CD14-positive monocyte (primary cell): ENCODE data around the gene HGFAC. TPM values are rescaled to one million over a fixed set of nuclear protein-coding genes. Genes with fewer than 3 reads are reported as not detected.

Experiments
- DNase-seq, 3 donors: peaks; one replicate each; pipeline ENCODE4 v3.0.0-alpha.2; 2011 to 2022
- H2AFZ ChIP-seq: 2 replicates; pipeline ENCODE4 v1.6.0; 2012; ENCODE audit warnings: mild to moderate bottlenecking, low read depth, low read length, inconsistent platforms; ENCODE audit not compliant: insufficient read depth, poor library complexity, severe bottlenecking
- H3K27ac ChIP-seq, 2 donors: 1 replicate in 1 of 2; 2 replicates in 1 of 2; pipeline ENCODE4 v1.5.1; 2012 to 2013; ENCODE audit warnings: low read length in 2 of 2, control low read depth in 1 of 2, inconsistent platforms in 1 of 2, low read depth in 1 of 2, mild to moderate bottlenecking in 1 of 2
- H3K27me3 ChIP-seq, 2 donors: one replicate each; pipeline versions ENCODE4 v1.6.0 to v1.6.1; 2011 to 2013; ENCODE audit warnings: low read length in 2 of 2; ENCODE audit not compliant: control insufficient read depth in 2 of 2, insufficient read depth in 2 of 2
- H3K36me3 ChIP-seq, 2 donors: replicated peaks in 1 of 2; 1 replicate in 1 of 2; 2 replicates in 1 of 2; pipeline versions ENCODE4 v1.5.1 to v1.6.1; 2012 to 2013; ENCODE audit warnings: low read length in 2 of 2, control low read depth in 1 of 2, inconsistent platforms in 1 of 2, mild to moderate bottlenecking in 1 of 2; ENCODE audit not compliant: insufficient read depth in 2 of 2, control insufficient read depth in 1 of 2
- H3K4me1 ChIP-seq, 2 donors: 1 replicate in 1 of 2; 2 replicates in 1 of 2; pipeline versions ENCODE4 v1.5.1 to v1.6.1; 2012 to 2013; ENCODE audit warnings: low read length in 2 of 2, control low read depth in 1 of 2, inconsistent platforms in 1 of 2, mild to moderate bottlenecking in 1 of 2, moderate library complexity in 1 of 2; ENCODE audit not compliant: insufficient read depth in 2 of 2, control insufficient read depth in 1 of 2
- H3K4me2 ChIP-seq: replicated peaks from 2 replicates; pipeline ENCODE3; 2012; ENCODE audit warnings: low read length, moderate library complexity, mild to moderate bottlenecking; ENCODE audit not compliant: poor library complexity, severe bottlenecking; ENCODE audit errors: extremely low read depth
- H3K4me3 ChIP-seq, 3 experiments: fragments of 200-600 bp in 1 of 3; sonication (generic) in 1 of 3; replicated peaks in 1 of 3; 1 replicate in 2 of 3; 2 replicates in 1 of 3; pipeline ENCODE4 v1.5.1; 2011 to 2013; ENCODE audit warnings: low read length in 3 of 3, mild to moderate bottlenecking in 3 of 3, control low read depth in 2 of 3, low read depth in 2 of 3, inconsistent platforms in 1 of 3, moderate library complexity in 1 of 3
- H3K79me2 ChIP-seq: 2 replicates; pipeline ENCODE4 v1.6.0; 2012; ENCODE audit warnings: mild to moderate bottlenecking, control low read depth, inconsistent platforms, low read length, moderate library complexity; ENCODE audit not compliant: insufficient read depth
- H3K9ac ChIP-seq: 2 replicates; pipeline ENCODE4 v1.6.0; 2017; ENCODE audit warnings: low read length, mild to moderate bottlenecking; ENCODE audit not compliant: insufficient read depth, poor library complexity, severe bottlenecking
- H3K9me3 ChIP-seq, 2 donors: replicated peaks in 1 of 2; 1 replicate in 1 of 2; 2 replicates in 1 of 2; pipeline versions ENCODE4 v1.5.1 to v1.6.1; 2012 to 2013; ENCODE audit warnings: low read length in 2 of 2, control low read depth in 1 of 2; ENCODE audit not compliant: control insufficient read depth in 1 of 2, insufficient read depth in 1 of 2
- H4K20me1 ChIP-seq: 2 replicates; pipeline ENCODE4 v1.6.0; 2012; ENCODE audit warnings: mild to moderate bottlenecking, low read length, control low read depth, moderate library complexity; ENCODE audit not compliant: insufficient read depth
- H3K27ac Mint-ChIP-seq, 7 donors: one replicate each; pipeline ENCODE4 v1.8.0; 2020; ENCODE audit warnings: mild to moderate bottlenecking in 7 of 7, mixed read lengths in 7 of 7, moderate library complexity in 6 of 7, inconsistent platforms in 2 of 7
- H3K27me3 Mint-ChIP-seq, 3 donors: one replicate each; pipeline ENCODE4 v1.8.0; 2021 to 2022; ENCODE audit warnings: low read depth in 3 of 3, mild to moderate bottlenecking in 3 of 3, mixed read lengths in 3 of 3, moderate library complexity in 3 of 3, inconsistent platforms in 1 of 3
- H3K36me3 Mint-ChIP-seq, 2 donors: one replicate each; pipeline ENCODE4 v1.8.0; 2020; ENCODE audit warnings: mixed read lengths in 2 of 2, inconsistent platforms in 1 of 2, mild to moderate bottlenecking in 1 of 2
- H3K4me1 Mint-ChIP-seq: one replicate; pipeline ENCODE4 v1.8.0; 2020; ENCODE audit warnings: mild to moderate bottlenecking, mixed read lengths
- H3K4me3 Mint-ChIP-seq, 2 donors: one replicate each; pipeline ENCODE4 v1.8.0; 2020; ENCODE audit warnings: mild to moderate bottlenecking in 2 of 2, mixed read lengths in 2 of 2, moderate library complexity in 1 of 2
- H3K9me3 Mint-ChIP-seq, 7 donors: one replicate each; pipeline ENCODE4 v1.8.0; 2020 to 2022; ENCODE audit warnings: mixed read lengths in 7 of 7, mild to moderate bottlenecking in 6 of 7, moderate library complexity in 6 of 7, inconsistent platforms in 2 of 7
- WGBS: methylation state at CpG from one replicate; pipeline ENCODE4 v1.1.5; 2013; ENCODE audit warnings: missing lambda C conversion rate; ENCODE audit not compliant: insufficient coverage; 5-methylcytosine and 5-hydroxymethylcytosine counted together
- intact Hi-C, 2 donors: fragments of 100-400 bp; cut with micrococcal nuclease; formaldehyde crosslinking; loops; one replicate each; pipeline versions ENCODE4 v1.15.0 to v1.15.1; 2023
- polyA plus RNA-seq, 3 donors: library from polyadenylated mRNA; depleted of rRNA in 1 of 3; unstranded in 2 of 3; stranded (reverse) in 1 of 3; fragments of 300-500 nt in 2 of 3; fragments of >200 nt in 1 of 3; fragmentation: Illumina TruSeq in 2 of 3; gene quantifications; 1 replicate in 2 of 3; 2 replicates in 1 of 3; pipeline ENCODE4 v1.2.3, GENCODE V29; 2012 to 2021
- TF ChIP-seq, protein P1 (sequence below): fragments of 200-600 bp; IDR thresholded peaks from one replicate; pipeline ENCODE4 v1.8.0; 2022; ENCODE audit warnings: antibody characterized with exemption, mild to moderate bottlenecking

HGFAC gene
- polyA plus RNA-seq, 3 donors: 0.17 TPM; not detected in 2

DNA sequence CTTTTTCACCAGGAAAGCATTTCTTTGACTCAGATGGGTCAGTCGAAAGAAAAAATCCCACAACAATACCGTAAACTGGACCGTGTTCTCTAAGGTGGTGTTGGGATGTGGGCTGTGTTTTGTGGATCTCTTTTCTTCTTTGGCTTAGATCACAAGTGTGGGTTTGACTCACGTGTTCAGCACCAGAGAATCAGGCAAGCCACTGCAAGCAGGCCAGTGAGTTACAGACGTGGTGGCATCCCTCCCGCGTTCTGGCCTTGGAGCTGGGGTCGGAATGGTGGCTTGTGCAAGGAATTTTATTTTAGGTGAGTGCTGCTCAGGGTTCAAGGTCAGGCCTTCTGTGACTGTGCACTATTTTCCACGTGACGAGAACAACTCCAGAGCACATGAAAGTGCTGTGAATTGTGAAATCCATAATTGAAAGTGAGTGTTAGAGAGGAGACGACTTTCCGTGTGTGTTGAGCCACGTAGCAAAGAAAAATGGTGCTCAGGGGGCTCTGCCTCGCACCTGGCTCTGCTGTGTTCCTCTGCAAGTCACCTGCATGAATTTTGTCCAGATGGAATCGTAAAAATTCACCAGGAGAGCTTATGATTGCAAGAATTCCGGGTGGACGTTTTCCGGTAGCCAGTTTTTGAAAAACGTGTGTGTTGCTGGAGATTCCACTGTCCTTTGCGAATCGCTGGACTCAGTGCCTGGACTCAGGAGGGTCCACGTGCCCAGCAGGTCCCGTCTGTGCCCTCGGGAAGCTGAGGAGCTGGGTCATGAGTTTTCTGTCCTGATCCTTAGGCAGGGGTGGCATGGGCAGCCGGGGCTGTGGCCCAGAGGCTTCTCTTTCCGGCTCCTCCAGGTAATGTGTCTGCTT is 33.6 kb upstream of the HGFAC start:
- Histone ChIP-seq H3K4me1 (peaks cover 8 to 17% of the 10 kb centered on the region in 2 donors), H3K9me3 (peaks cover 0 to 5% of the 10 kb centered on the region in 2 donors), H3K27me3 (no peaks in the 10 kb centered on the region), H3K9ac (no peak overlapping the region), H3K4me3 (no peak overlapping the region), H3K27ac (no peak overlapping the region), H3K79me2 (no peaks in the 10 kb centered on the region), H3K4me2 (no peak overlapping the region), H3K36me3 (no peaks in the 10 kb centered on the region), H4K20me1 (no peaks in the 10 kb centered on the region), H2AFZ (no peak overlapping the region)
- Mint-ChIP-seq H3K9me3 (peaks cover 2 to 11% (median 4%) of the 10 kb centered on the region in 7 donors), H3K36me3 (peaks cover 8% of the 10 kb centered on the region in 2 donors), H3K27me3 (peaks cover 0 to 4% (median 0%) of the 10 kb centered on the region in 3 donors), H3K27ac (no peak overlapping the region), H3K4me3 (peak overlapping the region in 1 of 2 donors; percentile 16), H3K4me1 (peaks cover 19% of the 10 kb centered on the region)
- intact Hi-C loops: loop anchor here in 1 of 2 donors (5.0 kb wide), 1 partner anchor 41 kb away; no protein-coding TSS in a partner anchor
- DNase-seq: no peak
- WGBS: 89% methylated on average over 20 of the region's 26 CpGs
- TF ChIP-seq, protein P1, sequence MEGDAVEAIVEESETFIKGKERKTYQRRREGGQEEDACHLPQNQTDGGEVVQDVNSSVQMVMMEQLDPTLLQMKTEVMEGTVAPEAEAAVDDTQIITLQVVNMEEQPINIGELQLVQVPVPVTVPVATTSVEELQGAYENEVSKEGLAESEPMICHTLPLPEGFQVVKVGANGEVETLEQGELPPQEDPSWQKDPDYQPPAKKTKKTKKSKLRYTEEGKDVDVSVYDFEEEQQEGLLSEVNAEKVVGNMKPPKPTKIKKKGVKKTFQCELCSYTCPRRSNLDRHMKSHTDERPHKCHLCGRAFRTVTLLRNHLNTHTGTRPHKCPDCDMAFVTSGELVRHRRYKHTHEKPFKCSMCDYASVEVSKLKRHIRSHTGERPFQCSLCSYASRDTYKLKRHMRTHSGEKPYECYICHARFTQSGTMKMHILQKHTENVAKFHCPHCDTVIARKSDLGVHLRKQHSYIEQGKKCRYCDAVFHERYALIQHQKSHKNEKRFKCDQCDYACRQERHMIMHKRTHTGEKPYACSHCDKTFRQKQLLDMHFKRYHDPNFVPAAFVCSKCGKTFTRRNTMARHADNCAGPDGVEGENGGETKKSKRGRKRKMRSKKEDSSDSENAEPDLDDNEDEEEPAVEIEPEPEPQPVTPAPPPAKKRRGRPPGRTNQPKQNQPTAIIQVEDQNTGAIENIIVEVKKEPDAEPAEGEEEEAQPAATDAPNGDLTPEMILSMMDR: no peak

DNA sequence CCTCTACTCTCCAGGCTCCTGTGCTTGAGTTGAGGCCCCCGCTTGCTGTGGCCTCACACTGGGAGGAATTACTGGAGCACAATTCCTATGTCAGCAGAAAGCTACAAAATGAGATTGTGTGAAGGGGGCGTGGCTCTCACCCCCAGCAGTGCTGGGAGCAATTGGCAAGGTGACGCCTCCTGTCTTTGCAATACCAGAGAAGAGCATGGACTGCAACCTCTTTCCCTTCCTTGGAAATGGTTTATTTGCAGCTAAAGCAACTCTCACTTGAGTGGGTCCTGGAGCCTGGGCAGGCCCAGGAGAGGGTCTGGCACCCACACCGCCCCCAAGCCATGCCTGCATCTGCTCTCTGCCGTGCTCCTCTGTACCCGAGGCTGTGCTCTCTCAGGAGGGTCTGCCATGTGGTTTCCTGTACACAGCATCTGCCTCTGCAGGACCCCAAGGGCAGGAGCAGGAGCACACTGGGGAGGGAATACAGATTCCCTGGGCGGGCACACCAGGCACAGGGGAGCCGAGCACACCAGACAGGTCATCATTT is 32.9 kb upstream of the HGFAC start:
- Mint-ChIP-seq H3K9me3 (peaks cover 2 to 11% (median 4%) of the 10 kb centered on the region in 7 donors), H3K4me1 (peaks cover 14% of the 10 kb centered on the region), H3K27me3 (peaks cover 0 to 4% (median 1%) of the 10 kb centered on the region in 3 donors), H3K36me3 (peaks cover 8 to 10% of the 10 kb centered on the region in 2 donors), H3K27ac (no peak overlapping the region), H3K4me3 (no peak overlapping the region)
- Histone ChIP-seq H3K4me3 (no peak overlapping the region), H3K4me2 (no peak overlapping the region), H3K9me3 (peaks cover 0 to 5% of the 10 kb centered on the region in 2 donors), H3K36me3 (no peaks in the 10 kb centered on the region), H4K20me1 (no peaks in the 10 kb centered on the region), H3K79me2 (no peaks in the 10 kb centered on the region), H3K27me3 (no peaks in the 10 kb centered on the region), H3K4me1 (peaks cover under 1 to 12% of the 10 kb centered on the region in 2 donors), H3K27ac (no peak overlapping the region), H3K9ac (no peak overlapping the region), H2AFZ (no peak overlapping the region)
- 75% methylated on average over 5 of the region's 8 CpGs for WGBS
- TF ChIP-seq, protein P1: no peak
- no peak for DNase-seq
- intact Hi-C loops: loop anchor here in 1 of 2 donors (5.0 kb wide), 1 partner anchor 42 kb away; no protein-coding TSS in a partner anchor
